GM21529 (cell line): Measurements from ENCODE around the gene MRPS16.

Experiments
- ATAC-seq: cut with Tn5 transposase; IDR thresholded peaks from one replicate; pipeline ENCODE4 v1.9.1; 2021; ENCODE audit not compliant: unreplicated experiment

Gene MRPS16

GRCh38 chr10:73244866-73245477, 7.5 kb downstream of the MRPS16 start:
- no peak for ATAC-seq

DNA sequence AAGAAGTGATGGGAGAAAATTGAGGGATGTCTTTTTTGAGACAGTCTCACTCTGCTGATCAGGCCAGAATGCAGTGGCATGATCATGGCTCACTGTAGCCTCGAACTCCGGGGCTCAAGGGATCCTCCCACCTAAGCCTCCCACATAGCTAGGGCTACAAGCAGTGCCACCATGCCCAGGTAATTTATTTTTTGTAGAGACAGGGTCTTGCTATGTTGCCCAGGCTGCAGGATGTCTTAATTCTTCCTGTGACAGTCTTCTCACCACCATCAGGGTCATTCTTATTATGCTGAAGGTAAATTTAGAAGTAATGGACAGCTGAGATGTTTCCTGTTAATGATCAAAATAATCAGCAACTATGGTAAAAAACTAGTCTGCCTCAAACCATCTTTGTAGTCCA, 12.5 kb downstream of the MRPS16 start:
- no peak for ATAC-seq

GRCh38 chr10:73238990-73239566, 13.4 kb downstream of the MRPS16 start:
- no peak for ATAC-seq

DNA sequence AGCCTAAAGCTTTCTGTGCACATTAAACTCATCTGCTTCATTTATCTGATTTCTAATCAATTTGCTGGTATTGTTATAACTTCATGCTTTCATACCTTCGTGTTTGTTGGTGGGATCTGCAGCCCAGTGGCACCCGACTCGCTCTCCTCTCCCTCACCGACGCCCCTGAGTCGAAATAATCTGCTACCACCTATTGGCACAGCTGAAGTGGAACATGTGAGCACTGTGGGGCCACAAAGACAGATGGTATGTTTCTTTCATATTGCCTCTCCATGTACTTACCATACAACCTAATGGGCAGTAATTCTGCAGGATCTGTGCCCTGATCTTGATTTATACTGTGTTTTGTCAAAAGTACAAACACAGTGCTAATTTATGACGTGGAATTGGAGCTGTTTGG, 17.7 kb downstream of the MRPS16 start:
- ATAC-seq = no peak

GRCh38 chr10:73233883-73234282, 18.6 kb downstream of the MRPS16 start:
- ATAC-seq = no peak

DNA sequence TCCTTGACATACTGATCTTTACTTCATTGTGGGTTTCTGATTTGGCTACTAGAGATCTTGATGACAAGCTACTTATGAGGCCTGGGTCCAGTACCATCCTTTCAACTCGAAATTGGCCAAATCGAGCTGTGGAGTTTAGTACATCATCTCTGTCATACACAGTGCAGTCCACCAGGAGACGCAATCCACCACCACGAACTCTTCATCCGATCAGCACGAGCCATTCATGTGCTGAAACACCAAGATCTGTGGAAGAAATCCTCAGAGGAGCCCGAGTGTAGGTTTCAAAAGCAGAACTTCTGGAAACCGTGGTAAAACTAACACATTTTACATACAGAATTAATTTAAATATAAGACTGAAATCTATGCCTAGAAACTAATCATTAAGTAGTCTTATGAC, 19.6 kb downstream of the MRPS16 start:
- no peak for ATAC-seq

- ATAC-seq = no peak
Measured at GRCh38 chr10:73229567-73229966, 22.9 kb downstream of the MRPS16 start.

DNA sequence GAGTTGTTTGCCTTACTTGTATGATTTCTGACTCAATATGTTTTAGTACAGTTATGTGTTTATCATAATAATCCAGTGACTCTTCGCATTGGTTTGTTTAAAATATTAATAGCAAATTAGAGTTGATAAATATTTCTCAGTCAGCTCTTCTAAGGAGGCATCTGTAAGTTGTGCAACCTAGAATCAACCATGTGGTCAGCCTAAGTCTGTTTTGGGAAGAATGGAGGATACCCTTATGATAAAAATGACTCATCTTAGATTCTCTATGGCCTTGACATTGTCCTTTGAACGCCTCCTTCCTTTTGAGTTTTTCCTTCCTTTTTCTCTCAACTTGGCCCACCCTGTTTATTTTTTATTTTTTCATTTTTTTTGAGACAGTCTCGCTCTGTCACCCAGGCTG, 24.2 kb downstream of the MRPS16 start:
- ATAC-seq = no peak

GRCh38 chr10:73226663-73227062, 25.8 kb downstream of the MRPS16 start:
- no peak for ATAC-seq

DNA sequence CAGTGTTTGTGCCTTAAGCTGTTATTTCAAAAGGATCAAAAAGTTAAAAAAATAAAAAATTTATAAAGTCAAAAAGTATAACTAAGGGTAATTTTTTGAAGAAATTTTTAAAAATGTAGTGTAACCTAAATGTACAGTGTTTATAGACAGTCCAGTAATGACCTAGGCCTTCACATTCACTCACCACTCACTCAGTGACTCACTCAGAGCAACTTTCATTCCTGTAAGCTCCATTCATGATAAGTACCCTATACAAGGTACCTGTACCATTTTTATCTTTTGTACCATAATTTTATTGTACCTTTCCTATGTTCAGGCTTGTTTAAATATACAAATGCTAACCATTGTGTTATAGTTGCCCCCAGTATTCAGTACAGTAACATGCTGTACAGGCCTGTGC, 26.9 kb downstream of the MRPS16 start:
- no peak for ATAC-seq

DNA sequence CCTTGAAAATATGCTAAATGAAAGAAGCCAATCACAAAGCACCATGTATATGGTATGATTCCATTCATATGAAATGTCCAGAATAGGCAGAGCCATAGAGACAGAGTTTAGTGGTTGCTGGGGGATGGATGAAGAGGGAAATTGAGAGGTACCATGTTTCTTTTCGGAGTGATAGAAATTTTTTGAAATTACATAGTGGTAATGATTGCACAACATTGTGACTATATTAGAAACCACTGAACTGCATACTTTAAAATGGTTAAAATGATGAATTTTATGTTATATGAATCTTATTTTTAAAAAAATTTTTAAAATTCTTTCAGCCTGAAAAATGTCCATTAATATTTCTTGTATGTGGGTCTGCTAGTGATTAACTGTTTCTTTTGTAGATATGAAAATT, 31.5 kb downstream of the MRPS16 start:
- no peak for ATAC-seq

DNA sequence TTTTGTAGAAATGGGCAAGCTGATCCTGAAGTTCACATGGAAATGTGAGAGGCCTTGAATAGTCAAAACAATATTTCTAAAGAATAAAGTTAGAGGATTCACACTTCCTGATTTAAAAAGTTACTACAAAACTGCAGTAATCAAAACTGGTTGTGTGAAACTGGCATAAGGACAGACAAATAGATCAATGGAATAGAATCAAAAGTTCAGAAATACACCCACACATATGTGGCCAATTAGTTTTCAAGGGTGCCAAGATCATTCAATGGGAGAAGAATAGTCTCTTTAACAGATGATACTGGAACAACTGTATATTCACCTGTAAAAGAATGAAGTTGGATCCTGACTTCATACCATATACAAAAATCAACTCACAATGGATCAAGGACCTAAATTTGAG, 33.1 kb downstream of the MRPS16 start:
- ATAC-seq = no peak

GRCh38 chr10:73218431-73219191, 33.8 kb downstream of the MRPS16 start:
- no peak for ATAC-seq

DNA sequence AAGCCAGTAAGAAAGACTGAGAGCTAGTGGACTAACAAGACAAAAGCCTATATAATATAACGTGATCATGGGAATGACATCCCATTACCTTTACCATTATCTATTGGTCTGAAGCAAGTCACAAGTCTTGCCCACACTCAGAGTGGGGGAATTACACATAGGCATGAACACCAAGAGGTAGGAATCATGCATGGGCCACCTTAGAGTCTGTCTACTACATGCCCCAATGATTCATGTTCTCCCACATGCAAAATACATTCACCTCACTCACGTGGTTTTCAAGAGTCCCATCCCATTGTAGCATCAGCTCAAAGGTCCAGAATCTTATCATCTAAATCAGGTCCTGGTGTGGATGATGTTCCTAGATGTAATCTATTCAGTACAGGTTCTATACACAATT, 34.8 kb downstream of the MRPS16 start:
- ATAC-seq = no peak

DNA sequence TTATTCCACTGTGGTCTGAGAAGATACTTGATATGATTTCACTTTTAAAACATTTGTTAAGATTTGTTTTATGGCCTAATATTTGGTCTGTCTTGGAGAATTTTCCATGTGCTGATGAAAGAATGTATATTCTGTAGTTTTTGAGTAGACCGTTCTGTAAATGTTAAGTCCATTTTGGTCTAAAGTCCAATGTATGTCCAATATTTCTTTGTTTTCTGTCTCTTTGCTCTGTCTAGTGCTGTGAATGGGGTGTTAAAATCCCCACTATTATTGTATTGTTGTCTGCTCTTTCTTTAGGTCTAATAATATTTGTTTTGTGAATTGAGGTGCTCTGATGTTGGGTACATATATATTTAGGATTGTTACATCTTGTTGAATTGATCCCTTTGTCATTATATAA, 36.7 kb downstream of the MRPS16 start:
- ATAC-seq = no peak

DNA sequence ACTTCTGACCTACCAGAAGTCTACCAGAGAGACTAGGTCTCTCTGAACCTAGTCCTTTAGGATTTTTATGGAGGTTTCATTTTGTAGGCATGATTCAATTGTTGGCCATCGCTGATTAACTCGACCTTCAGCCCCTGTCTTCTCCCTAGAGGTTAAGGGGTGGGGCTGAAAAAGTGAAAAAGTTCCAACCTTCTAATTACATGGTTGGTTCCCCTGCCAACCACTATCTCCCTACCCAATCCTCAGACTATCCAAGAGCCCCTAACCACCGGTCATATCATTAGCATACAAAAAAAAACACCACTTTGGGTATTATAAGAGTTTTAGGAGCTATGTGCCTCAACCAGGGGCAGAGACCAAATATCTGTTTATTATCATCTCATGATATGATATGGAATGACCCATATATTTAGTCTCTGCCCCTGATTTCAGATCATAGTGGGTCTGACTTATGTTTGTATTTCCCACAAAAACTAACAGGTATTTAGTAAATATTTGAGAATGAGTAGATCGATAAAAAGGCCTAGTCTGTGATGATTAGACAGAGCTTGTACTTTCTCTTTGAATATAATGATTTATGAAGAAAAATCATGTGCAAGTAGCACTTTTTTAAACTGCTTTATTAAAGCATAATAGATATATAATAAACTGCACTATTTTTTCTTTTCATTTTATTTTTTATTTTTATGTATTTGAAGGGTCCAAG, 41.2 kb downstream of the MRPS16 start:
- ATAC-seq = no peak

GRCh38 chr10:73210395-73211105, 41.9 kb downstream of the MRPS16 start:
- ATAC-seq = no peak

DNA sequence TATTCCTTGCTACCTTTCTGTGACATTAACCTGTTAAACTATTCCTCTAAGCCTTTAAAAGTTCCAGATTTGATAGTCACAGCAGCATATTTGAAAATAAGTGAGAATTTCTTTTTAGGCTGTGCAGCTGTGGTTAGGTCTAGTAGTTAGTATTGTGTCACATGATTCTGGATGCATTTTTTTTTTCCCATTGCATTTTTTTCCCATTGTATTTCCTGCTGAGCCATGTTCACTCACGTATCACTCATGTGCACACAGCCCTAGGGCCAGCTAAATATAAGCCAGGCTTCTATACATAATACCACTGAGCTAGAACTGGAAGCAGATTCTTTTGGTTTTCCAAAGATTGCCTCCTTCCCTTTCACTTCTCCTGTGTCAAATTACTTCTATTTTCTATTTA, 42.7 kb downstream of the MRPS16 start:
- ATAC-seq = no peak

- ATAC-seq = no peak
Measured at GRCh38 chr10:73207883-73208282, 44.6 kb downstream of the MRPS16 start.

DNA sequence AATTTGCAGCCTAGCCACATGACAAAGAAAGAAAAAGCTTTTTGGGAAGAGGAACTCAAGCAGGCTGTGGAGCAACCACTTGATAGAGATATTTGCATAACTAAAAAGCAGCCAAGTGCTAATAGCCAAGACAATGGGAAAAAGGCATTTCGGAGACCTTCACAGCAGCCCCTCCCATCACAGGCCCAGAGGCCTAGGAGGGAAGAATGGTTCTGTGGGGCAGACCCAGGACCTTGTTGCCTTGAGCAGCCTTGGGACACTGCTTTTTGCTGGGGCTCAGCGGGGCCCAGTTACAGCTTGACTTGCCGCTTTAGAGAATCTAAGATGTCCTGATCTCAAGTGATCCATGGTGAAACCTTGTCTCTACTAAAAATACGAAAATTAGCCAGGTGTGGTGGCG, 46.1 kb downstream of the MRPS16 start:
- ATAC-seq = no peak

GRCh38 chr10:73205890-73206289, 46.6 kb downstream of the MRPS16 start:
- ATAC-seq = no peak
